SK-N-SH treated with all-trans-retinoic acid at 6 μM for 48 hours (cell line): ENCODE results near the gene SKI.

Source experiments
- ATAC-seq: fragments of 200-7000 bp; cut with Tn5 transposase; 3 replicates; pipeline ENCODE4 v1.9.1; 2020; ENCODE audit warnings: mild to moderate bottlenecking, moderate library complexity
- ARNTL ChIP-seq: fragments of 450-650 bp; formaldehyde crosslinking; IDR thresholded peaks from 2 replicates; pipeline ENCODE4 v1.5.0; 2020; ENCODE audit warnings: low read depth, mild to moderate bottlenecking, moderate library complexity, borderline replicate concordance
- BACH2 ChIP-seq: fragments of 250-450 bp; sonication (Bioruptor Pico); IDR thresholded peaks from 2 replicates; pipeline ENCODE4 v1.9.0; 2021; ENCODE audit warnings: mild to moderate bottlenecking, borderline replicate concordance
- CSDC2 ChIP-seq: fragments of 250-450 bp; sonication (Bioruptor Pico); IDR thresholded peaks from 2 replicates; pipeline ENCODE4 v1.5.0; 2020; ENCODE audit warnings: mild to moderate bottlenecking, moderate library complexity
- ESRRG ChIP-seq: fragments of 250-450 bp; sonication (Bioruptor Pico); IDR thresholded peaks from 2 replicates; pipeline ENCODE4 v1.6.1; 2021; ENCODE audit warnings: mild to moderate bottlenecking
- GLIS3 ChIP-seq: fragments of 250-450 bp; sonication (Bioruptor Pico); IDR thresholded peaks from 2 replicates; pipeline ENCODE4 v1.5.0; 2020; ENCODE audit warnings: mild to moderate bottlenecking, moderate library complexity
- ISL1 ChIP-seq: fragments of 250-450 bp; sonication (Bioruptor Pico); IDR thresholded peaks from 2 replicates; pipeline ENCODE4 v2.1.2; 2022; ENCODE audit warnings: mild to moderate bottlenecking, moderate library complexity
- OSR1 ChIP-seq: fragments of 250-450 bp; sonication (Bioruptor Pico); IDR thresholded peaks from 2 replicates; pipeline ENCODE4 v1.8.0; 2022; ENCODE audit warnings: moderate library complexity, mild to moderate bottlenecking, inconsistent platforms
- PPARA ChIP-seq: fragments of 250-450 bp; sonication (Bioruptor Pico); IDR thresholded peaks from 2 replicates; pipeline ENCODE4 v1.5.0; 2020; ENCODE audit warnings: mild to moderate bottlenecking, borderline replicate concordance
- RARB ChIP-seq: fragments of 250-450 bp; sonication (Bioruptor Pico); IDR thresholded peaks from 2 replicates; pipeline ENCODE4 v1.8.0; 2021; ENCODE audit warnings: mild to moderate bottlenecking, moderate library complexity
- SNAI2 ChIP-seq: fragments of 250-450 bp; sonication (Bioruptor Pico); IDR thresholded peaks from 2 replicates; pipeline ENCODE4 v1.5.0; 2020; ENCODE audit warnings: mild to moderate bottlenecking, moderate library complexity
- TCF4 ChIP-seq: fragments of 250-450 bp; sonication (Bioruptor Pico); IDR thresholded peaks from 2 replicates; pipeline ENCODE4 v1.8.0; 2021; ENCODE audit warnings: mild to moderate bottlenecking, moderate library complexity, borderline replicate concordance
- TOX ChIP-seq: fragments of 250-450 bp; sonication (Bioruptor Pico); IDR thresholded peaks from 2 replicates; pipeline ENCODE4 v1.8.0; 2021; ENCODE audit warnings: mild to moderate bottlenecking, moderate library complexity, borderline replicate concordance
- ZC3H10 ChIP-seq: fragments of 250-450 bp; sonication (Bioruptor Pico); IDR thresholded peaks from 2 replicates; pipeline ENCODE4 v1.5.1; 2021; ENCODE audit warnings: mild to moderate bottlenecking, moderate library complexity
- ZFP3 ChIP-seq: fragments of 250-450 bp; sonication (Bioruptor Pico); IDR thresholded peaks from 2 replicates; pipeline ENCODE4 v1.5.0; 2020; ENCODE audit warnings: mild to moderate bottlenecking, moderate library complexity
- ZFP30 ChIP-seq: fragments of 450-650 bp; formaldehyde crosslinking; IDR thresholded peaks from 2 replicates; pipeline ENCODE4 v1.5.0; 2022; ENCODE audit warnings: mild to moderate bottlenecking, moderate library complexity
- ZNF565 ChIP-seq: fragments of 450-650 bp; formaldehyde crosslinking; conservative IDR thresholded peaks from 2 replicates; pipeline ENCODE4 v1.5.0; 2020; ENCODE audit warnings: low read depth, mild to moderate bottlenecking, moderate library complexity
- ZNF70 ChIP-seq: fragments of 450-650 bp; formaldehyde crosslinking; IDR thresholded peaks from 2 replicates; pipeline ENCODE4 v1.5.0; 2020; ENCODE audit warnings: mild to moderate bottlenecking, moderate library complexity
- ZNF8 ChIP-seq: fragments of 450-650 bp; formaldehyde crosslinking; IDR thresholded peaks from 2 replicates; pipeline ENCODE4 v1.5.0; 2020; ENCODE audit warnings: mild to moderate bottlenecking, moderate library complexity
- TF ChIP-seq, protein P1 (sequence below): fragments of 250-450 bp; sonication (Bioruptor Pico); IDR thresholded peaks from 2 replicates; pipeline ENCODE4 v1.8.0; 2021; ENCODE audit warnings: low read depth, mild to moderate bottlenecking, moderate library complexity, borderline replicate concordance
- TF ChIP-seq, protein P2 (sequence below): fragments of 250-450 bp; sonication (Bioruptor Pico); IDR thresholded peaks from 2 replicates; pipeline ENCODE4 v1.8.0; 2020; ENCODE audit warnings: mild to moderate bottlenecking, moderate library complexity, borderline replicate concordance
- TF ChIP-seq, protein P3 (sequence below): fragments of 250-450 bp; sonication (Bioruptor Pico); IDR thresholded peaks from 2 replicates; pipeline ENCODE4 v1.5.0; 2020; ENCODE audit warnings: mild to moderate bottlenecking, moderate library complexity
- TF ChIP-seq, protein P4 (sequence below): fragments of 250-450 bp; sonication (Bioruptor Pico); IDR thresholded peaks from 2 replicates; pipeline ENCODE4 v1.5.1; 2020; ENCODE audit warnings: low read depth, mild to moderate bottlenecking, moderate library complexity

Gene SKI

DNA sequence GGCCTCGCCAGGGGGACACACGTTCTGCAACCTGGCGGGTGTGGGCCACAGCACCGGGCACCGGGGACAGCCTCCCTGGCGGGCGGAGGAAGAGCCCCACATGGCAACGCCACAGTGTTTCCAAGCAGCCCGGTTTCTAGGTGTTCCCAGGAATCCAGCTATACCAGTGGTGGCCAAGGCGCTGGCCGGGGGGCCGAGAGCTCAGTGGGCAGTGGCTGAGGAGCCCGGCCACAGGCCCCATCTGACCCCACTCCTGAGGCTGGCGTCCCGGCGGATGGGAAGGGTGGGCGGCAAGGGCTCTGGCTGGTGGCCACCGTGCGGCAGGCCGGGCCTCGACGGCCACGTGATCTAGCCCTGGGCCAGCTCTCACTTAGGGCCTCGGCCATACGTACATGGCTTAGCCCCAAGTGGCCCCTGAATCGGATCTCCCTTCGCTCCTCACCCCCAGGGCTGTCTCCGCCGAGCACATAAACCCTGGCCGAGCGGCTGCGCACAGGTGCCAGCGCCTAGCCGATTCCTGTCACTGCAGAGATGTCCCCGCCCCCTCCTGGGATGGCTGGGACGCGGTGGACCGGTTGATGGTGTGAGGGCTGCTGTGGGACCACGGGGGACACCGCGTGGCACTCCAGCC is 94.6 kb downstream of the SKI start:
- no peak for ATAC-seq
- TF ChIP-seq RARB (CRISPR knock-in tag) (no peak), ZNF565 (CRISPR knock-in tag) (no peak), ZFP3 (CRISPR knock-in tag) (no peak), ZC3H10 (CRISPR knock-in tag) (no peak), SNAI2 (CRISPR knock-in tag) (no peak), OSR1 (CRISPR knock-in tag) (no peak), CSDC2 (CRISPR knock-in tag) (no peak), ESRRG (CRISPR knock-in tag) (no peak), ARNTL (CRISPR knock-in tag) (no peak), PPARA (CRISPR knock-in tag) (no peak), ZFP30 (CRISPR knock-in tag) (no peak)
- TF ChIP-seq, protein P1, sequence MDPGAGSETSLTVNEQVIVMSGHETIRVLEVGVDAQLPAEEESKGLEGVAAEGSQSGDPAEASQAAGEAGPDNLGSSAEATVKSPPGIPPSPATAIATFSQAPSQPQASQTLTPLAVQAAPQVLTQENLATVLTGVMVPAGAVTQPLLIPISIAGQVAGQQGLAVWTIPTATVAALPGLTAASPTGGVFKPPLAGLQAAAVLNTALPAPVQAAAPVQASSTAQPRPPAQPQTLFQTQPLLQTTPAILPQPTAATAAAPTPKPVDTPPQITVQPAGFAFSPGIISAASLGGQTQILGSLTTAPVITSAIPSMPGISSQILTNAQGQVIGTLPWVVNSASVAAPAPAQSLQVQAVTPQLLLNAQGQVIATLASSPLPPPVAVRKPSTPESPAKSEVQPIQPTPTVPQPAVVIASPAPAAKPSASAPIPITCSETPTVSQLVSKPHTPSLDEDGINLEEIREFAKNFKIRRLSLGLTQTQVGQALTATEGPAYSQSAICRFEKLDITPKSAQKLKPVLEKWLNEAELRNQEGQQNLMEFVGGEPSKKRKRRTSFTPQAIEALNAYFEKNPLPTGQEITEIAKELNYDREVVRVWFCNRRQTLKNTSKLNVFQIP (CRISPR knock-in tag) = no peak
- TF ChIP-seq, protein P2, sequence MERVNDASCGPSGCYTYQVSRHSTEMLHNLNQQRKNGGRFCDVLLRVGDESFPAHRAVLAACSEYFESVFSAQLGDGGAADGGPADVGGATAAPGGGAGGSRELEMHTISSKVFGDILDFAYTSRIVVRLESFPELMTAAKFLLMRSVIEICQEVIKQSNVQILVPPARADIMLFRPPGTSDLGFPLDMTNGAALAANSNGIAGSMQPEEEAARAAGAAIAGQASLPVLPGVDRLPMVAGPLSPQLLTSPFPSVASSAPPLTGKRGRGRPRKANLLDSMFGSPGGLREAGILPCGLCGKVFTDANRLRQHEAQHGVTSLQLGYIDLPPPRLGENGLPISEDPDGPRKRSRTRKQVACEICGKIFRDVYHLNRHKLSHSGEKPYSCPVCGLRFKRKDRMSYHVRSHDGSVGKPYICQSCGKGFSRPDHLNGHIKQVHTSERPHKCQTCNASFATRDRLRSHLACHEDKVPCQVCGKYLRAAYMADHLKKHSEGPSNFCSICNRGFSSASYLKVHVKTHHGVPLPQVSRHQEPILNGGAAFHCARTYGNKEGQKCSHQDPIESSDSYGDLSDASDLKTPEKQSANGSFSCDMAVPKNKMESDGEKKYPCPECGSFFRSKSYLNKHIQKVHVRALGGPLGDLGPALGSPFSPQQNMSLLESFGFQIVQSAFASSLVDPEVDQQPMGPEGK (CRISPR knock-in tag) = no peak

DNA sequence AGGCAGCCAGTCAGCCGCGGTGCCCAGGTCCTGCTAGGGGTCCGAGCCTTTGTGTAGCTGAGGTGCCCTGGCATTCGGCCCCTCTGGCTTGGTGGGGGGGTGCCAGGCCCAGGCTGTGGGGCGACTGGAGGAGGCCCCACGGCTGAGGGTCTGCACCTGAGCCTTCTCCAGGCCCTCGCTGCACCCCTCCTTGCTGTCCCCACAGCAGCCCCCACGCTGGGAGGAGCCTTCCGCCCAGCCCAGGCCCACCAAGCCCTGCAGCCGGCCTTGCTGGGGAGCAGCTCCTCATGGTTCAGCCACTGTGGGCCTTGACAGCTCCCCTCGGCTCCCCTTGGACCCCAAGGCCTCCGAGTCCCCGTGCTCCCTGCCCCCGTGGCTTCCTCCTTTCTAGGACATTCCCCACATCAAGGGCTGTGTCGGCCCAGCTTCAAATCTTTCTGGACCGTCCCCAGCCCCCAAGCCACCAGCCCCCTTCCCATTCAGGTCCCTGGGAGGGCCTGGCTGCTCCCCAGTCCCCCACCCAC is 95.4 kb downstream of the SKI start:
- TF ChIP-seq TCF4 (CRISPR knock-in tag) = no peak
- no peak for TF ChIP-seq ARNTL (CRISPR knock-in tag)
- TF ChIP-seq RARB (CRISPR knock-in tag) = no peak
- no peak for TF ChIP-seq SNAI2 (CRISPR knock-in tag)
- no peak for TF ChIP-seq BACH2 (CRISPR knock-in tag)
- TF ChIP-seq, protein P3, sequence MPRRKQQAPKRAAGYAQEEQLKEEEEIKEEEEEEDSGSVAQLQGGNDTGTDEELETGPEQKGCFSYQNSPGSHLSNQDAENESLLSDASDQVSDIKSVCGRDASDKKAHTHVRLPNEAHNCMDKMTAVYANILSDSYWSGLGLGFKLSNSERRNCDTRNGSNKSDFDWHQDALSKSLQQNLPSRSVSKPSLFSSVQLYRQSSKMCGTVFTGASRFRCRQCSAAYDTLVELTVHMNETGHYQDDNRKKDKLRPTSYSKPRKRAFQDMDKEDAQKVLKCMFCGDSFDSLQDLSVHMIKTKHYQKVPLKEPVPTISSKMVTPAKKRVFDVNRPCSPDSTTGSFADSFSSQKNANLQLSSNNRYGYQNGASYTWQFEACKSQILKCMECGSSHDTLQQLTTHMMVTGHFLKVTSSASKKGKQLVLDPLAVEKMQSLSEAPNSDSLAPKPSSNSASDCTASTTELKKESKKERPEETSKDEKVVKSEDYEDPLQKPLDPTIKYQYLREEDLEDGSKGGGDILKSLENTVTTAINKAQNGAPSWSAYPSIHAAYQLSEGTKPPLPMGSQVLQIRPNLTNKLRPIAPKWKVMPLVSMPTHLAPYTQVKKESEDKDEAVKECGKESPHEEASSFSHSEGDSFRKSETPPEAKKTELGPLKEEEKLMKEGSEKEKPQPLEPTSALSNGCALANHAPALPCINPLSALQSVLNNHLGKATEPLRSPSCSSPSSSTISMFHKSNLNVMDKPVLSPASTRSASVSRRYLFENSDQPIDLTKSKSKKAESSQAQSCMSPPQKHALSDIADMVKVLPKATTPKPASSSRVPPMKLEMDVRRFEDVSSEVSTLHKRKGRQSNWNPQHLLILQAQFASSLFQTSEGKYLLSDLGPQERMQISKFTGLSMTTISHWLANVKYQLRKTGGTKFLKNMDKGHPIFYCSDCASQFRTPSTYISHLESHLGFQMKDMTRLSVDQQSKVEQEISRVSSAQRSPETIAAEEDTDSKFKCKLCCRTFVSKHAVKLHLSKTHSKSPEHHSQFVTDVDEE = no peak
- no peak for TF ChIP-seq ISL1 (CRISPR knock-in tag)
- no peak for TF ChIP-seq ZNF565 (CRISPR knock-in tag)
- no peak for TF ChIP-seq OSR1 (CRISPR knock-in tag)
- ATAC-seq = no peak

DNA sequence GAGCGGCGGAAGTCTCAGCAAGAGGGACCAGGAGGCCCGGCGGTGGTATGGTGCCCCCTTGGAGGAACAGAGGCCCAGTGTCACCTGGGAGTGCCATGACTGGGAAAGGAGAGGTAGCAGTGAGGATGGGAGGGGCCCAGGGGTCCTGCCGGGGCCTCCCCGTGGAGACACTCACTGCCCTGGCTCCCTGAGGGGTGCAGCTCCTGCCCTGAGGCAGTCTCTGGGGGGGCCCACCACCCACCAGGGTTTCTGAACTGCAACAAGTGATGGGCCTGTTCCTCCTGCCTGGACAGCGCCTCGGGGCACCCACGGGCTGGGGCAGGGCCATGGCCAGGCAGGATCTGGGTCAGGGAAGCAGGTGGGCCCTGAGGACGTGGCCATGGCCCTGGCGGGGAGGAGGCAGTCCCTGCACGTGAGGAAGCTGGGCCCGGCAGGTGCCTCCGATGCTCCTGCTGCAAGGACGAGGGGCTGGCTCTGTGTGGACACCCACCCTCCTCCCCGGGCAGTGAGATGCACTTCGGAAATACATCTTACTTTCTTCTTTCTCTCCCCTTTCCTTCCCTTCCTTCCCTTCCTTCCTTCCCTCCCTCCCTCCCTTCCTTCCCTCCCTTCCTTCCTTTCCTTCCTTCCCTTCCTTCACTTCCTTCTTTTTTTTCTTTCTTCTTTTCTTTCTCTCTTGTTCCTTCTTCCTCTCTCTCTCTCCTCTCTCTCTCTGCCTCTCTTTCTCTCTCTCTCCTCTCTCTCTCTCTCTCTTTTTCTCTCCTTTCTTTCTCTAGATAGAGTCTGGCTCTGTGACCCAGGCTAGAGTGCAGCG is 96.6 kb downstream of the SKI start:
- no peak for ATAC-seq
- no peak for TF ChIP-seq PPARA (CRISPR knock-in tag)
- TF ChIP-seq ZNF70 = no peak
- no peak for TF ChIP-seq RARB (CRISPR knock-in tag)
- TF ChIP-seq ZC3H10 (CRISPR knock-in tag) = no peak
- no peak for TF ChIP-seq GLIS3
- TF ChIP-seq ZFP30 (CRISPR knock-in tag) = no peak
- TF ChIP-seq ARNTL (CRISPR knock-in tag) = no peak
- no peak for TF ChIP-seq SNAI2 (CRISPR knock-in tag)
- TF ChIP-seq, protein P1 (CRISPR knock-in tag) = no peak
- no peak for TF ChIP-seq ZFP3 (CRISPR knock-in tag)
- TF ChIP-seq, protein P4, sequence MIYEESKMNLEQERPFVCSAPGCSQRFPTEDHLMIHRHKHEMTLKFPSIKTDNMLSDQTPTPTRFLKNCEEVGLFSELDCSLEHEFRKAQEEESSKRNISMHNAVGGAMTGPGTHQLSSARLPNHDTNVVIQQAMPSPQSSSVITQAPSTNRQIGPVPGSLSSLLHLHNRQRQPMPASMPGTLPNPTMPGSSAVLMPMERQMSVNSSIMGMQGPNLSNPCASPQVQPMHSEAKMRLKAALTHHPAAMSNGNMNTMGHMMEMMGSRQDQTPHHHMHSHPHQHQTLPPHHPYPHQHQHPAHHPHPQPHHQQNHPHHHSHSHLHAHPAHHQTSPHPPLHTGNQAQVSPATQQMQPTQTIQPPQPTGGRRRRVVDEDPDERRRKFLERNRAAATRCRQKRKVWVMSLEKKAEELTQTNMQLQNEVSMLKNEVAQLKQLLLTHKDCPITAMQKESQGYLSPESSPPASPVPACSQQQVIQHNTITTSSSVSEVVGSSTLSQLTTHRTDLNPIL (CRISPR knock-in tag) = no peak
- TF ChIP-seq ESRRG (CRISPR knock-in tag) = no peak
- TF ChIP-seq, protein P3 = no peak
- TF ChIP-seq CSDC2 (CRISPR knock-in tag) = no peak
- no peak for TF ChIP-seq TOX (CRISPR knock-in tag)
- no peak for TF ChIP-seq ZNF8 (CRISPR knock-in tag)
- TF ChIP-seq BACH2 (CRISPR knock-in tag) = no peak
